OCI-LY1 (cell line): Measurements from ENCODE around the gene FNIP2.
"Not testable (repeated sequence)": the region's sequence is repeated elsewhere in the genome, so short reads cannot be mapped to it uniquely, and the experiment has no call there.

Experiments used
- H2AFZ ChIP-seq: fragments of 200-600 bp; sonication (generic), shearing (Covaris generic); 2 replicates; pipeline ENCODE4 v1.6.0; 2014; ENCODE audit warnings: antibody characterized with exemption, mild to moderate bottlenecking, low read length
- H3F3A ChIP-seq: fragments of 200-600 bp; sonication (generic), shearing (Covaris generic); 2 replicates; pipeline ENCODE4 v1.6.0; 2014; ENCODE audit warnings: mild to moderate bottlenecking, antibody characterized with exemption, low read length, moderate library complexity; ENCODE audit not compliant: insufficient read depth
- H3K27ac ChIP-seq: fragments of 200-600 bp; sonication (generic); 2 replicates; pipeline ENCODE4 v1.5.1; 2014; ENCODE audit warnings: low read length, mixed run types, mild to moderate bottlenecking, low read depth; ENCODE audit not compliant: poor library complexity, severe bottlenecking
- H3K27me3 ChIP-seq: fragments of 200-600 bp; sonication (generic); 2 replicates; pipeline ENCODE4 v1.6.0; 2014; ENCODE audit warnings: antibody characterized with exemption, mild to moderate bottlenecking, low read length, moderate library complexity; ENCODE audit not compliant: insufficient read depth
- H3K36me3 ChIP-seq: fragments of 200-600 bp; sonication (generic); 2 replicates; pipeline ENCODE4 v1.6.1; 2014; ENCODE audit warnings: mild to moderate bottlenecking, antibody characterized with exemption, low read length, moderate library complexity, mixed read lengths; ENCODE audit not compliant: insufficient read depth
- H3K4me1 ChIP-seq: fragments of 200-600 bp; sonication (generic); 2 replicates; pipeline ENCODE4 v1.5.1; 2014; ENCODE audit warnings: mild to moderate bottlenecking, low read length, moderate library complexity; ENCODE audit not compliant: insufficient read depth, severe bottlenecking
- H3K4me2 ChIP-seq: fragments of 200-600 bp; sonication (generic), shearing (Covaris generic); 2 replicates; pipeline ENCODE4 v1.6.1; 2014; ENCODE audit warnings: low read length
- H3K4me3 ChIP-seq: fragments of 200-600 bp; sonication (generic); 2 replicates; pipeline ENCODE4 v1.5.1; 2014; ENCODE audit warnings: low read length, low read depth, mild to moderate bottlenecking, mixed read lengths; ENCODE audit not compliant: poor library complexity, severe bottlenecking
- H3K79me2 ChIP-seq: fragments of 200-600 bp; shearing (Covaris generic); 2 replicates; pipeline ENCODE4 v1.6.1; 2016; ENCODE audit warnings: mixed run types, low read length, mixed read lengths; ENCODE audit not compliant: insufficient read depth
- H3K9ac ChIP-seq: fragments of 200-600 bp; sonication (generic), shearing (Covaris generic); 2 replicates; pipeline ENCODE4 v1.6.1; 2014; ENCODE audit warnings: mild to moderate bottlenecking, low read length, mixed read lengths
- H3K9me2 ChIP-seq: fragments of 200-600 bp; sonication (generic), shearing (Covaris generic); 2 replicates; pipeline ENCODE4 v1.6.1; 2014; ENCODE audit warnings: low read depth, mild to moderate bottlenecking, low read length, mixed read lengths
- H3K9me3 ChIP-seq: fragments of 200-600 bp; shearing (Covaris generic); 2 replicates; pipeline ENCODE4 v1.6.1; 2014; ENCODE audit warnings: low read length, mixed read lengths
- H4K20me1 ChIP-seq: fragments of 200-600 bp; sonication (generic), shearing (Covaris generic); 2 replicates; pipeline ENCODE4 v1.6.0; 2016; ENCODE audit warnings: mild to moderate bottlenecking, low read length; ENCODE audit not compliant: insufficient read depth
- CTCF ChIP-seq: fragments of 200-600 bp; sonication (generic), shearing (Covaris generic); IDR thresholded peaks from 2 replicates; pipeline ENCODE4 v1.5.1; 2017; ENCODE audit warnings: mild to moderate bottlenecking, antibody characterized with exemption, low read length, moderate library complexity, mixed read lengths
- EZH2 ChIP-seq: fragments of 200-600 bp; sonication (generic), shearing (Covaris generic); IDR thresholded peaks from 2 replicates; pipeline ENCODE4 v1.8.0; 2017; ENCODE audit warnings: borderline replicate concordance, mixed run types, mild to moderate bottlenecking, antibody characterized with exemption, low read length, moderate library complexity, mixed read lengths

The FNIP2 gene

DNA sequence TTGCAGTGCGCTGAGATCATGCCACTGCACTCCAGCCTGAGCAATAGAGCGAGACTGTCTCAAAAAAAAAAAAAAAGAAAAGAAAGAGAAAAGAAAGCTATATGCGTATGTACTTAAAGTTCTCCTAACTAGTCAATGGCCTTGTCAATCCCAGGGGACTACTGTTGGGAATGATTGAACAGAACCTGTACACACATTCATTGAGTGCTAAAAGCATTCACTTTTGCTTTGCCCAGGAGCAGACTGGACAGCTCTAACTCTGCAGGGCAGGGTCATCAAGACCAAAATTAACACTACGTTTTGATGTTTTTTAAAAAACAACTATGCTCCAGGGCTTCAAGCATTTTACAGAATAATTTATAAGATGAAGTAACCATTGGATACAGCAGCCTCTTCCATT lies 106.2 kb downstream of the FNIP2 start:
- H3K36me3 ChIP-seq = no peaks in the 10 kb centered on the region
- peaks cover 25% of the 10 kb centered on the region for H3K4me1 ChIP-seq
- no peaks in the 10 kb centered on the region for H3K9me2 ChIP-seq
- H3K79me2 ChIP-seq = no peaks in the 10 kb centered on the region
- H3K4me2 ChIP-seq = no peak overlapping the region
- H3K9ac ChIP-seq = no peak overlapping the region
- no peak overlapping the region for H2AFZ ChIP-seq
- no peak for TF ChIP-seq EZH2
- TF ChIP-seq CTCF = no peak
- no peaks in the 10 kb centered on the region for H3F3A ChIP-seq
- H3K27ac ChIP-seq = no peak overlapping the region
- H3K9me3 ChIP-seq = no peaks in the 10 kb centered on the region
- no peaks in the 10 kb centered on the region for H4K20me1 ChIP-seq
- no peak overlapping the region for H3K4me3 ChIP-seq
- no peaks in the 10 kb centered on the region for H3K27me3 ChIP-seq

DNA sequence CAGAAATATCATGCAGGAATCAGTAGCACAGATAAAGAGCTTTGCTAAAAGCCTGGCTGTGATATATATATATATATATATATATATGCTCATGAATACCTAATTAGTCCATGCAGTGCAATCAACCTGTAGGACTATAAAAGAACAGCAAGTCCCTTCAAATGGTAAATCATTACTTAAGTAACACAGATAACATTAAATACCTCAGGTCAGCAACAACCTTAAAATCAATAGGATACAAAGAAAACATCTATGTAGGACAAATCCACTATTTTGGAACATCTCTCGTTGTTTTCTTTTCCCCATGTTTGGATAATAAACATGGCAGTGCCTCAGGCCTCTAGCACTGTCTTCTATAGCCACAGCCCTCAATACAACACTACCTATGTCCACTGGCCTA lies 106.6 kb downstream of the FNIP2 start:
- H3K9ac ChIP-seq = no peak overlapping the region
- no peaks in the 10 kb centered on the region for H3K9me2 ChIP-seq
- peaks cover 21% of the 10 kb centered on the region for H3K4me1 ChIP-seq
- H3K27me3 ChIP-seq = no peaks in the 10 kb centered on the region
- no peak overlapping the region for H2AFZ ChIP-seq
- H3K4me3 ChIP-seq = no peak overlapping the region
- H3K79me2 ChIP-seq = no peaks in the 10 kb centered on the region
- no peaks in the 10 kb centered on the region for H3K9me3 ChIP-seq
- no peaks in the 10 kb centered on the region for H3K36me3 ChIP-seq
- TF ChIP-seq CTCF (no peak), EZH2 (no peak)
- H3K4me2 ChIP-seq = no peak overlapping the region
- no peaks in the 10 kb centered on the region for H3F3A ChIP-seq
- H4K20me1 ChIP-seq = no peaks in the 10 kb centered on the region
- no peak overlapping the region for H3K27ac ChIP-seq

DNA sequence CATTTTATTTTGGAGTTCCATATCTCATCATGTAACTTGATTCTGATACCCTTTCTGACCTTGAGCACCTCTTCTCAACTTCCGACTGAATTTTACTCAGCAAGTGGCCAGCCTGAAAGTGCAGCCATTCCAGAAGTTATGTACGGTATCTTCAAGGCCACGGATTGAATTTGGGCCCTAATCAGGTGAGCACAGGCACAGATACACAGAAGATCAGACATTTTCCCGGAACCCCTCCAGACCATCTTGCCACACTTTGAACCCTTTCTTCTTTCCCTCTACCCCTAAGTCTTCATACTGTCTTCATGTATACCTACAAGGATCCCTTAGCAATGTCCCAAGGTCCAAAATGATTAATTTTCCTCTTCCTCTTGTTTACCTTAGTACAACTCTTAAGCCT lies 108.2 kb downstream of the FNIP2 start:
- Histone ChIP-seq H3K4me1 (peaks cover 4% of the 10 kb centered on the region), H3K9ac (no peak overlapping the region), H3K36me3 (no peaks in the 10 kb centered on the region), H2AFZ (no peak overlapping the region), H3K4me2 (no peak overlapping the region), H3K27ac (no peak overlapping the region), H3K9me2 (no peaks in the 10 kb centered on the region), H3K9me3 (no peaks in the 10 kb centered on the region), H3K27me3 (no peaks in the 10 kb centered on the region), H3F3A (no peaks in the 10 kb centered on the region), H3K79me2 (no peaks in the 10 kb centered on the region), H4K20me1 (no peaks in the 10 kb centered on the region), H3K4me3 (no peak overlapping the region)
- TF ChIP-seq EZH2 (no peak), CTCF (no peak)

DNA sequence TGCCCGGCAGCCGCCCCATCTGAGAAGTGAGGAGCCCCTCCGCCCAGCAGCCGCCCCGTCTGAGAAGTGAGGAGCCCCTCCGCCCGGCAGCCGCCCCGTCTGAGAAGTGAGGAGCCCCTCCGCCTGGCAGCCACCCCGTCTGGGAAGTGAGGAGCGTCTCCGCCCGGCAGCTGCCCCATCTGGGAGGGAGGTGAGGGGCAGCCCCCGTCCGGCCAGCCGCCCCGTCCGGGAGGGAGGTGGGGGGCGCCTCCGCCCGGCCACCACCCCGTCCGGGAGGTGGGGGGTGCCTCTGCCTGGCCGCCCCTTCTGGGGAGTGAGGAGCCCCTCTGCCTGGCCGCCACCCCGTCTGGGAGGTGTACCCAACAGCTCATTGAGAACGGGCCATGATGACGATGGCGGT lies 113.3 kb downstream of the FNIP2 start:
- H3K4me1 ChIP-seq, H3K27ac ChIP-seq, H3K27me3 ChIP-seq, H3K4me2 ChIP-seq, H4K20me1 ChIP-seq, H3K9ac ChIP-seq, H3K9me3 ChIP-seq, H3F3A ChIP-seq, H3K9me2 ChIP-seq, H3K79me2 ChIP-seq, H3K4me3 ChIP-seq, H3K36me3 ChIP-seq, H2AFZ ChIP-seq: not testable (repeated sequence)
